Kasumi-1 (cell line): ENCODE data around the gene LENG8.
"Not testable (repeated sequence)": the region's sequence is repeated elsewhere in the genome, so short reads cannot be mapped to it uniquely, and the experiment has no call there.

Source experiments
- DNase-seq, 2 experiments: peaks; one replicate each; lab custom pipeline; 2025; lab: John Stamatoyannopoulos, UW

LENG8 gene

GRCh38 chr19:54461613-54462012 is 12.6 kb downstream of the LENG8 start:
- DNase-seq: peak; percentile 26 to 40

GRCh38 chr19:54462047-54462654 is 13.2 kb downstream of the LENG8 start:
- no peak for DNase-seq

GRCh38 chr19:54462655-54463530 is 13.9 kb downstream of the LENG8 start:
- peak; percentile 53 to 63 for DNase-seq

- peak; percentile 98 to 99 for DNase-seq
Measured at GRCh38 chr19:54463531-54464043, 14.6 kb downstream of the LENG8 start, which contains the start of gene LENG9. TSS of gene LENG9 (minus strand) at chr19:54463778. CDS start at chr19:54463526, 252 bp downstream.

GRCh38 chr19:54464044-54464629 is 15.1 kb downstream of the LENG8 start:
- DNase-seq: peak; percentile 97 to 99

- DNase-seq: peak; percentile 89 to 92
Measured at GRCh38 chr19:54464630-54465425, 15.8 kb downstream of the LENG8 start.

GRCh38 chr19:54465426-54466109 is 16.6 kb downstream of the LENG8 start:
- no peak for DNase-seq

GRCh38 chr19:54466110-54466480 is 17.1 kb downstream of the LENG8 start:
- not testable (repeated sequence) for DNase-seq

- DNase-seq: no peak
Measured at GRCh38 chr19:54469496-54469934, 20.5 kb downstream of the LENG8 start.

- DNase-seq: no peak
Measured at GRCh38 chr19:54470276-54470887, 21.4 kb downstream of the LENG8 start.

GRCh38 chr19:54470991-54471782 is 22.2 kb downstream of the LENG8 start:
- DNase-seq: no peak

GRCh38 chr19:54473071-54473891 is 24.3 kb downstream of the LENG8 start, which contains the start of gene CDC42EP5:
TSS of gene CDC42EP5 (minus strand) at chr19:54473296. CDS start at chr19:54465547, 7,749 bp downstream.
- DNase-seq: no peak

GRCh38 chr19:54473892-54474372 is 24.9 kb downstream of the LENG8 start:
- DNase-seq: no peak

GRCh38 chr19:54475706-54476105 is 26.7 kb downstream of the LENG8 start:
- DNase-seq: no peak

GRCh38 chr19:54477650-54478049 is 28.7 kb downstream of the LENG8 start:
- no peak for DNase-seq

- DNase-seq: peak; percentile 56 to 74
Measured at GRCh38 chr19:54478677-54479266, 29.8 kb downstream of the LENG8 start.

GRCh38 chr19:54480051-54480450 is 31.1 kb downstream of the LENG8 start:
- peak; percentile 15 to 26 for DNase-seq

GRCh38 chr19:54481326-54481930 is 32.4 kb downstream of the LENG8 start:
- DNase-seq: peak; percentile 73 to 76
